HG03442 (cell line): ENCODE data around the gene AQP11.
"Not testable (repeated sequence)": the region's sequence is repeated elsewhere in the genome, so short reads cannot be mapped to it uniquely, and the experiment has no call there.

Experiments
- ATAC-seq: cut with Tn5 transposase; IDR thresholded peaks from one replicate; pipeline ENCODE4 v1.9.1; 2021; ENCODE audit warnings: mild to moderate bottlenecking, moderate library complexity; ENCODE audit not compliant: unreplicated experiment

The AQP11 gene, protein sequence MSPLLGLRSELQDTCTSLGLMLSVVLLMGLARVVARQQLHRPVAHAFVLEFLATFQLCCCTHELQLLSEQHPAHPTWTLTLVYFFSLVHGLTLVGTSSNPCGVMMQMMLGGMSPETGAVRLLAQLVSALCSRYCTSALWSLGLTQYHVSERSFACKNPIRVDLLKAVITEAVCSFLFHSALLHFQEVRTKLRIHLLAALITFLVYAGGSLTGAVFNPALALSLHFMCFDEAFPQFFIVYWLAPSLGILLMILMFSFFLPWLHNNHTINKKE

DNA sequence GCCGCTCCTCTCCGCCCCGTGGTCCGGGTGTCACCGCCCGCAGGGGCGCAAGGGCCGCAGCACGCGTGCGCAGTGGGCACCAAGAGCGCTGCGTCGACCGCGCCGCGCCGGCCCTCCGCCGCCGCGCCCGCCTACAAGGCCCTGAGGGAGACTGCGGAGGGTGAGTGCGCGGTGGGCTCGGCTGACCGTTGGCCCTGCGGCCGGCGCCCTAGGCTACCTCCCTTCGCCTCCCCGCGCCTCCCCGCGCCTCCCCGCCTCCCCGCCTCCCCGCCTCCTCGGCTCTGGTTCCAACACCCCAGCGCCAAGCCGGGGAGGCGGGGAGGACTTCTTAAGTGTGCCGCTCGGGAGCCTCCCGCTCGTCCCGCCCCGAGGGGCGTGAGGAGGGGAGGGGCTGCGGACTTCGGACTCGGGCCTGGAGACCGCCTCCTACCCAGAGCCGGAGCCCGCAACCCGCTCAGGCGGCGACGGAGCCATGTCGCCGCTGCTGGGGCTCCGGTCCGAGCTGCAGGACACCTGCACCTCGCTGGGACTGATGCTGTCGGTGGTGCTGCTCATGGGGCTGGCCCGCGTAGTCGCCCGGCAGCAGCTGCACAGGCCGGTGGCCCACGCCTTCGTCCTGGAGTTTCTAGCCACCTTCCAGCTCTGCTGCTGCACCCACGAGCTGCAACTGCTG is at the start of gene AQP11:
TSS of gene AQP11 (plus strand) at position 433 of the 673 bp plus-strand sequence. CDS start at position 473, 40 bp downstream.
- ATAC-seq: peak; percentile 83

DNA sequence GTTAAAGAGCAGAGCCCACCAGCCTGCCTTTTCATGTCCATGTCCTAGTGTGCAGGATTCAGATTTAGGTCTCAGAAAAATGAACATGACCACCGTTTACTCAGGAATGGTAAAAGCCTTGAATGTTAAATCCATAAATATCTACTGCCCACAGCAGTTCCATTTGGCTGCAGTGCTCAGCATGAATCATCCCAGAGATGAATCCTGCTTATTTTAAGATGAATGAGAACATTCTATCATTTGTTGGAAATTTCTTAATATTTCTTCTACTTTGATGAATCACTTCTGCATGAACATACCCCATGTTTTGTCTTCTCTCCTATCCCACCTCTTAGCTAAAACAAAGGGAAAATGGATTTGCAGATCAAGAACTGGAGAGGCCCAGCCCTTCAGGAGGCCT is 47.5 kb upstream of the AQP11 start:
- ATAC-seq: no peak

DNA sequence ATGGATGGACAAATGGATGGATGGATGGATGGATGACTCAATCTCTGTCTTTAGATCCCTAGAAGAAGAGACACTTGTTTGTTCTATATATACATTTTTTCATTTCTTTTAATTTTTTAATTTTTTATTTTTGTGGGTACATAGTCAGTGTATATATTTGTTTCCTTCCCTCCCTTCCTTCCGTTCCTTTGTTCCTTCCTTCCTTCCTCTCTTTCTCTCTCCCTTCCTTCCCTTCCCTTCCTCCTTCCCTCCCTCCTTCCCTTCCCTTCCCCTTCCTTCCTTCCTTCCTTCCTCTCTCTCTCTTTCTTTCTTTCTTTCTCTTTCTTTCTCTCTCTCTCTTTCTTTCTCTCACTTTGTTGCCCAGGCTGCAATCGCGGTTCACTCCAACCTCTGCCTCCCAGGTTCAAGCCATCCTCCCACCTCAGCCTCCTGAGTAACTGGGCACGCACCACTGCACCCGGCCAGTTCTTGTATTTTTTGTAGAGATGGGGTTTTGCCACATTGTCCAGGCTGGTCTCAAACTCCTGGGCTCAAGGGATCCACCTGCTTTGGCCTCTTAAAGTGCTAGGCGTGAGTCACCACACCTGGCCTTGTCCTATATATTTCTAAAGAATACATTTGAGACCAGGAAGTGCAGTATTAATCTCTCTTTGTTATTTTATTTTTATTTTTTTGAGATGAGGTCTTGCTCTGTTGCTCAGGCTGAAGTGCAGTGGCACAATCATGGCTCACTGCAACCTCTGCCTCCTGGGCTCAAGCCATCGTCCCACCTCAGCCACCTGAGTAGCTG is 42.5 kb upstream of the AQP11 start:
- no peak for ATAC-seq

DNA sequence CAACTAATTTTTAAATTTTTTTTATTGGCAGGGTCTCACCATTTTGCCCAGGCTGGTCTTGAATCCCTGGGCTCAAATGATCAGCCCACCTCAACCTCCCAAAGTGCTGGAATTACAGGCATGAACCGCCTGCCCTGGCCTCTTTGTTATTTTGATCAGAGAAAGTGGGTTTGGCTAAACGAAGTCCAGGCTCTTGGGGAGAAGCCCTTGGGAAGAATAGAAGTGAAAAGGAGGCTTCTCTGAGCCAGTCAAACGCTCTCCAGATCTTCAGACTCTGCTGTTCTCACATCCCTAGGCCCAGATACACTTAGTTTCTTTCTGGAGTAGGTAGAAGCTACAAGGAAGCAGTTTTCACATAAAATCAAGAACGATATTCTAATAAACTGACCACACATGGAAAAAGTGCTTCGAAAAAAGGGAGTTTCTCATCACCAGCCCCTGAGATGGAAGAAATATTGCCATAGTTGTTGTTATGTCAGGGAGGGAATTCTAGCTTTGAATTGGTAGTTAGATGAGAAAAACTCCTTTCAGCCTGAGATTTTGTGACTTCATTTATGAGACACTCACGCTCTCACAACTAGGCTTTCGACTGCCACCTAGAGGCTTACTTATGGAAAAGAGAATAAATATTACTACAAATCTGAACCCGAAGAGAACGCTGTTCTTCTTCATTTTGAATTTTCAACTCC is 41.7 kb upstream of the AQP11 start:
- no peak for ATAC-seq

DNA sequence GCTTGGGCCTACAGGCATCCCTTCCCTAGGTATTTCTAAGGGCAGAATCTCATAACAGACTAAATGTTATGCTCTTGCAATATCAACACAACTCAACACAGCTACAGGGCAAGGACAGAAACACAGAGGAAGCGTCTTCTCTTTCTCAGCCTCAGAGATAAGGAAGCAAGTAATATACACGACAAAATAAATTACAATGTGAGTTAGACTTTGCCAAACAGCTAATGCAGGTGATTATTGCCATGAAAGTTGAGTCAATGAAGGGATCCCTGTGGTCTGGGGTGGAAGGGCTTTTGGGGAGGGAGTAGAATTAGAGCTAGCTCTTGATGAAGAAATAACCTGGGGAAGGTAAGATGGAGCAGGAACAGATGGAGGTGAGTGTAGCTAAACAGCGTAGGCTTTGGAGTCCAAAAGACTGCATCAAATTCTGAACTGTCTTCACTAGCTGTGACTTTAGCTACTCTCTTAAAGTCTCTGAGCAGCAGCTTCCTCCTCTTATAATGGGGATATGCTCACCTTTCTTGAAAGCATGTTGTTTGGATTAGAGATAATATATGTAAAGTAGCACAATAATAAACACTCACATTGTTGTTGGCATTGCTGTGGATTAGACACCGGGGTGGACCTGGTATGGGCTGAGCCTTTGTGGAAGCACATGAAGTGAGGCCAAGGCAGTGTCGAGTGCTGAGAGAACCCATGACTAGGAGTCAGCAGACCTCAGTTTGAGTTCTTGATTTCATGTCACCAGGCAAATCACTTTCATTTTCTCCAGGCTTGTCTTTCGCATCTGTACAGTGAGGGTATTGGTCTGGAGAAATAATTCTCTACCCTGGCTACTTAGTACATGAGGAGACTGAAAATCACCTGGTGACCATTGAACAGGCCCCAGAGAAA is 41.0 kb upstream of the AQP11 start:
- no peak for ATAC-seq

DNA sequence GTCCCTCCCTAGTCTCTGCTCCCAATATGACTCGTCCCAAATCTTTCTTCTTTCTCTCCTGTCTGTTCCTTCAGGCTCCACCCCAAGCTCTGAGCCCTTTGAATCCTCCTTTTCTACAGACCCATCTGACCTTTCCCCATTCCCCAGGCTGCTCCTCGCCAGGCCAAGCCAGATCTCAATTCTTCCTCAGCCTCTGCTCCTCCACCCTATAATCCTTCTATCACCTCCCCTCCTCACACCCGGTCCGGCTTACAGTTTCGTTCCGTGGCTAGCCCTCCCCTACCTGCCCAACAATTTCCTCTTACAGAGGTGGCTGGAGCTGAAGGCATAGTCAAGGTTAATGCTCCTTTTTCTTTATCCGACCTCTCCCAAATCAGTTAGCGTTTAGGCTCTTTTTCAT is 38.3 kb upstream of the AQP11 start:
- ATAC-seq: not testable (repeated sequence)

DNA sequence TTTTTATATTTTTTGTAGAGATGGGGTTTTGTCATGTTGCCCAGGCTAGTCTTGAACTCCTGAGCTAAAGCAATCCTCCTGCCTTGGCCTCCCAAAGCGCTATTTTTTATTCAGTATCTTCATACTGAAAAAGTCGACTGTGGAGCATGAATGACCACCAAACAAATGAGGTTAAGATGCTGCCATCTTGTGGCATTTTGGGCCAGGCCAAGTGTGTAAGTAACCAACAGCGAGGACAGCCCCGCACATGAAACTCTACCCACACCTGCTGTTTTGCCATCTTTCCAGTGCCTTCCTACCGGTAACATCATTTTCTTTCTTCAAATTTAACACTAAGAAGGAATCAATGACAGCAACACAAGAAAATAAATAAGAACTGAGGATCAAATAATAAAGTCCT is 32.2 kb upstream of the AQP11 start:
- ATAC-seq: no peak

DNA sequence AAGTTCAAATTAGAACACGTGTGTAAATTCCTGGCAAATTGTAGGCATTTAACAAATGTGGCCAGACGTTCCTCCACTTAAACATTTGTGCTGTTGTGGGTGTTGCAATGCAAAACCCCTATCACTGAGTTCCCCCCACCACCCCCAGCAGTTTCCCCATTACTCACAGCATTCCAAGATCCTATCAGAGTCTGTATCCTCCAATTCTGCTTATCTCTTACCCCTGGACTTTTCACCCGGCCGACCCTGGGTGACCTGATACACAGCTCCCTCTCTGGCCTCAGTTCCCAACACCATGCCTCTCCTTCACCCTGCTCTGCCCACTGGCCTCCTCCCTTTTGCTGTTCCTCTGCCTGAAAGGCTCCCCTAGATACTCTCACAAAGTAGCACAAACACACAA is 31.4 kb upstream of the AQP11 start:
- ATAC-seq: no peak

DNA sequence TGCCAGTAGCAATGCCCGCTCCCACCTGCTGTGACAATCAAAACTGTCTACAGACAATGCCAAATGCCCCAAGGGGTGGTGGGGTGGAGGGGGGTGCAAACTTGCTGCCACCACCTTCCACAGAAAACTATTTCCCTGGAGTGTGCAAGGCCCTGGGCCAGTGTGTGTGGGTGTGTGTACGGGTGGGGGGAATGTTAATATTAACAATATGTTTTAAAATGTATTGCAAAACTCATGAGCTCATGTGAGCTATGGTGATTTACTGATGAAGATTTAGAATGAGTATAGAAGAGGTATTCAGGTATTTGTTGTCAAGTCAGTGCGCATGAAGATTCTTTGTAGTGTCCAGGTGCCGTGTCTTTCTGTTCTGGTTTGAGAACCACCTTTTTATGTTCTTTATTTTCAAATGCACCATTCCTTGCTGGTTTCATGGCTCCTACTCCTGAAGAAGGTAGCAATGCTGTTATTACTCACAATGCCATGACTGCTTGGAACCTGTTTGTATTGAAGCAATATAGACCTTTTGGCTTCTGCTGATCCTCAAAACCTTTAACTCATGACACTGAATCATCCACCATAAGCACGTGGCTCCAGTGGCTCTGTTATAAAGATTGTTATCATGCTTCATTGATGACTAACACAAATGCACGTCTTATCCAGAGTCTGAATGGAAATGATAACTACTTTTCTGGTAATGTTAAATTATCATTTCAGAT is 29.9 kb upstream of the AQP11 start:
- ATAC-seq: no peak

DNA sequence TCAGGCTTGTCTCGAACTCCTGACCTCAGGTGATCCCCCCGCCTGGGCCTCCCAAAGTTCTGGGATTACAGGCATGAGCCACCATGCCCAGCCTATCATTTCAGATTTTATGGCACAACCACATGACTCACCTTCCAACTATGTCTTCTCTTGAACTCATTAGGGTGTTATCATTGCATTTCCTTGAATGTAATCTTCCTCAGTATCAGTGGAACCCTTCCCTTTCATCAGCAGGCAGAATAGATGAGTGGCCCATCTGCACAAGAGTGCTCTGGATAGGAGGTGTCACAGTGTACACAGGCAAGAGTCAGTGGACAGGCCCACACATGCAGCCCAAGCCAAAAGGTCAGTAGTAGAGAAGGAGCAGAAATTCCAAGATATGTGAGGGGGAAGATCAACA is 29.1 kb upstream of the AQP11 start:
- no peak for ATAC-seq

DNA sequence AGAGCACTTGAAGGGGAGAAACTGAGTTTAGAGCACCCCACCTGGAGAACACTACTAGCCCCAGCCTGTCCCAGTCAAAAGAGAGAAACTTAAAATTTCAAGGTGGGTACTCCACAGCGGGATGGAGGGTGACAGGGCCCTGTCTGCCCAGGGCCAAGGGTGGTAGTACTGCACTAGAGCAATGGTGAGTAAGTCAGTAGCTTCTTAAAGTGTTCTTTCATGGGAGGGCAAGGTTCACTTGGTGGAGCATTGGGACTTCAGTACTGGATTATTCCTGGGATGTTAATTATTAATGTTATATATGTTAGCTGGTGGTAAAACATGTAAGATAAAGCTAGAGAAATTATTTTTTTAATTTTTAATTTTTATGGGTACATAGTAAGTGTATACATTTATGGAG is 28.5 kb upstream of the AQP11 start:
- ATAC-seq: no peak

DNA sequence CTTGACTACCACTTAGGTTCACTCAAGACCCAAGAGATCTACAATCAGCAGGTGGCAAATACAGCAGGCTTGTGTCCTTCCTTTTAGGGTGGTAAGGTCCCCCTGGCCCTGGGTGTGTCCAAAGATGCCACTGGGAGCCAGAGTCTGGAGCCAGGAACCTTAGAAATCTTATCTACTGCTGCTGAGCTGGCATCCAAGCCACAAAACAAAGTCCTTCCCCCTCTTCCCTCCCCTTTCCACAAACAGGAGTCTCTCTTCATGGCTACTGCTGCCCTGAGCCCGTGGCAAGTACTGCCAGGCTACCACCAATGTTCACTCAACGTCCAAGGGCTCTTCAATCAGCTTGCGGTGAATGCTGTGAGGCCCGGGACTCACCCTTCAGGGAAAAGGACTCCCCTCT is 21.4 kb upstream of the AQP11 start:
- ATAC-seq: no peak

DNA sequence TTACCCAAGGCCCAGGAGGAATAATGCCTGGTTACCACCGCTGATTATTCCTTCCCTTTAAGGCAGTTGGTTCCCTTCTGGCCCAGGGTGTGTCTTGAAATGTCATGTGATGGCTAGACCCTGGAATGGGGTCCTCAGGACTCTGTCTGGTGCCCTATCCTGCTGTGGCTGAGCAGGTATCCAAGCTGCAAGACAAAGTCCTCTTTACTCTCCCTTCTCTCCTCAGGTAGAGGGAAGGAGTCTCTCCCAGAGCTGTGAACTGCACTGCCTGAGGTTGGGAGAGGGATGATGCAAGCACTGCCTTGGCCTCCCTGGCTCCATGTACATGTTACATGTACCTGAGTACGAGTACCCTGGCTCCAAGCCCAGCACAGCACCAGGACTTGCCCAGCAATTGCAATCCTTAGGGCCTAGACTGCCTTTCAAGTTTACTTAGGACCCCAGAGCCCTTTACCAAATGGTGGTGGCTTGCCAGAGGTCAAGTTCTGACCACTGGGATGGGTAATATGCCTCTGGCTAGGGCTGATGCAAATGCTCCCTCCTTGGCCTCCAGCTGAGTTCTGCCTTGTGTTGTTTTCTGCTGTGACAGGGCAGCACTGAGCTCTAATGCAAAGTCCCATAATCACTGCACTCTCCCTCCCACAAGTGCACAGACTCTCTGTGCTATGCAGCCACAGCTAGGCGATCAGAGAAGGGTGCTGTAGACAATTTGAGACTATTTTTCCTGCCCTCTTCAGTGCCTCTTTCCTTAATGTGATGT is 20.7 kb upstream of the AQP11 start:
- ATAC-seq: no peak

DNA sequence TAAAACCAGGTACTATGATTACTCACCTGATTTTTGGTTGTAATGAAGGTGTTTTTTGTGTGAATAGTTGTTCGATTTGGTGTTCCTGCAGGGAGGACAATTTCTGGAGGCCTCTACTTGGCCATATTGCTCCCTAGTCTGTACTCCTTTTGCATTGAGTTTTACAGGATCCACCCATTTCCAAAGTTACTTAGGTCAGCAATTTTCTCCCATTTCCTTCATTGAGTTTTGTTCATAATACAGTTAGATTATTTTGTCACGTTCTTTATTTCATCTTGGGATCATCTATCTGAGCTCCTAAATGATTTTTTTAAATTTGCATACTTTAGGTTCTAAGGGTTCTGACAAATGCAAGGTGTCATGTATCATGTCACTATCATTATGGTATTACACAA is 20.1 kb upstream of the AQP11 start:
- no peak for ATAC-seq

DNA sequence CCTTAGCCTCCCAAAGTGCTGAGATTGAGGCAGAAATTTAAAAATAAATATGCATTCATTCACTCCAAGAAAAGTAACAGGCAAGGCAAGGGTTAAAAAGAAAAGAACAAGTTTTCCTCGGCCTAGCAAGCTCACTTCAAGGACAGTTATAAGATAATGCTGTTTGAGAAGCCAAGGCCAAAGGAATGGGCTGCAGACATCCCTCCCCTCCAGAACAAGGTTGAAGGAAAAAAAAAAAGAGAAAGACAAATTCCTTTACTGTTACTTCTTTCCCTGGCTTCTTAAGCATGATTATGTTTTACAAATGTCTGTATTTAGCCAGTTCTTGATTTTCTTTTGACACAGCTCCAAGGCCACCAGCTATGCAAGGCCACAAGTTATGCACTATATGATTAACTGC is 18.9 kb upstream of the AQP11 start:
- not testable (repeated sequence) for ATAC-seq

DNA sequence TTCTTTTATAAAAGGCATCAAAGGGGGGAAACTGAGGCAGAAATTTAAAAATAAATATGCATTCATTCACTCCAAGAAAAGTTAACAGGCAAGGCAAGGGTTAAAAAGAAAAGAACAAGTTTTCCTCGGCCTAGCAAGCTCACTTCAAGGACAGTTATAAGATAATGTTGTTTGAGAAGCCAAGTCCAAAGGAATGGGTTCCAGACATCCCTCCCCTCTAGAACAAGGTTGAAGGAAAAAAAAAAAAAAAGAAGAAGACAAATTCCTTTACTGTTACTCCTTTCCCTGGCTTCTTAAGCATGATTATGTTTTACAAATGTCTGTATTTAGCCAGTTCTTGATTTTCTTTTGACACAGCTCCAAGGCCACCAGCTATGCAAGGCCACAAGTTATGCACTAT is 14.3 kb upstream of the AQP11 start:
- not testable (repeated sequence) for ATAC-seq

DNA sequence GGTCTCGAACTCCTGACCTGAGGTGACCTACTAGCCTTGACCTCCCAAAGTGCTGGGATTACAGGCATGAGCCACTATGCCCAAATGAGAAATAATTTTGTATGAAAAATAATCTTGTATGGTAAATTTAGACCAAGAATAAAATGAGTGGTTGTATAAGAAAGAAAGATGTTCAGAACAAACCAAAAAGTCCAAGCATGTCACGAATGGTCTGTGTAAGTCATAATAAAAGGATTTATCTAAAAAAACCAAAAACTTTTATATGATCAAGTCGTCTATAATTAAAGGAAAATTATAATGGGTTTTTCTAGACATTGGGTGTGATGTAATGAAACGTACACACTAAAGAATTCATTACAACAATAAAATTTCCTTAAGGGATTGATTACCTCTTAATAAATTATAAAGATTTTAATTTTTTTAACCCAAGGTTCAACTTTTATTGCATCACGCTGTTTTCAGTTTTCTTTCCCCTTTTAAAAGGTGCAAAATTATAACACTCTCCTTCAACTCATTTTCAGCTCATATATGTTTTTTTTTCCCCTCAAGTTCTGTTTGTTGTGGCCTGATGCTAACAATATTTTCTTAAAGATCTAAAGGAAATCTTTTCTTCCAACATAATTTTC is 8.9 kb upstream of the AQP11 start:
- no peak for ATAC-seq

DNA sequence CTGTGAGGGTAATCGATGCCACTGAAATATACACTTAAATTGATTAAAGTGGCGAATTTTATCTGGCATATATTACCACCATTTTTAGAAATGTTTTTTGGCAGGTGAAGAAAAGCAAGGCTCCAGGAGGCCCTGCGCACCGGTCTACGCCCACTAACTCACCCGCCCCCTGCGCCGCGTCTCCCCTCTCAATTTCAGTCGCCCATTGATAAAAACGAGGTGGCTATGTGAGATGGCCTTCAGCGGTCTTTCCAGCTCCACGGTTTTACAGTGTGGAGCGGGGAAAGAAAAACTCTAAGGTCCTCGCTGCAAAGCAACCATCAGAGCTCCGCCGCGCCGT is 602 bp upstream of the AQP11 start:
- peak; percentile 25 for ATAC-seq
